Activated CD4-positive, alpha-beta T cell treated with anti-CD3 and anti-CD28 coated beads for 36 hours (primary cell): ENCODE results near the gene SLC12A5. TPM values are rescaled to one million over a fixed set of nuclear protein-coding genes. Genes with fewer than 3 reads are reported as not detected.

ENCODE experiments used
- ATAC-seq: fragments of 200-7000 bp; cut with Tn5 transposase; one replicate; pipeline ENCODE4 v1.10.0; 2021; ENCODE audit warnings: mild to moderate bottlenecking, moderate library complexity
- CTCF ChIA-PET: fragments of 350-600 bp; sonication (Branson Sonifier 250); formaldehyde crosslinking; loops from one replicate; lab custom pipeline; 2021; ENCODE audit warnings: antibody characterized with exemption; lab: Charles Lee
- POLR2A ChIA-PET: fragments of 350-600 bp; sonication (Branson Sonifier 250); formaldehyde crosslinking; loops from one replicate; lab custom pipeline; 2021; ENCODE audit warnings: antibody characterized with exemption, inconsistent platforms; lab: Charles Lee
- DNase-seq: peaks from one replicate; pipeline ENCODE4 v3.0.0-alpha.2; 2020
- H3K27ac Mint-ChIP-seq: one replicate; pipeline ENCODE4 v1.8.0; 2021; ENCODE audit warnings: mixed read lengths
- H3K27me3 Mint-ChIP-seq: one replicate; pipeline ENCODE4 v1.8.0; 2021; ENCODE audit warnings: mixed read lengths
- H3K36me3 Mint-ChIP-seq: one replicate; pipeline ENCODE4 v1.8.0; 2021; ENCODE audit warnings: low read depth, mixed read lengths
- H3K4me1 Mint-ChIP-seq: one replicate; pipeline ENCODE4 v1.8.0; 2021; ENCODE audit warnings: mixed read lengths
- H3K4me3 Mint-ChIP-seq: one replicate; pipeline ENCODE4 v1.8.0; 2021; ENCODE audit warnings: mild to moderate bottlenecking, moderate library complexity, mixed read lengths
- H3K9me3 Mint-ChIP-seq: one replicate; pipeline ENCODE4 v1.8.0; 2021; ENCODE audit warnings: low read depth, mixed read lengths
- intact Hi-C, 2 experiments: fragments of 100-400 bp; cut with DNase I in 1 of 2; cut with micrococcal nuclease in 1 of 2; formaldehyde crosslinking; loops; one replicate each; pipeline versions ENCODE4 v1.14.2 to v1.15.1; 2022 to 2024; cut with DNase I, micrococcal nuclease
- total RNA-seq, 2 experiments: library from RNA; stranded (reverse); gene quantifications; one replicate each; pipeline ENCODE4 v1.2.3, GENCODE V29; 2021

The SLC12A5 gene
- total RNA-seq, 2 experiments from 2014 or later = 0.49 to 0.73 TPM

GRCh38 chr20:45997187-45997586 is 31.8 kb upstream of the SLC12A5 start:
- H3K27ac Mint-ChIP-seq = no peak overlapping the region

GRCh38 chr20:45998337-45998736 is 30.7 kb upstream of the SLC12A5 start:
- no peak overlapping the region for H3K4me3 Mint-ChIP-seq
- no peak overlapping the region for H3K27ac Mint-ChIP-seq
- ATAC-seq (peak; percentile 24), DNase-seq (peak; percentile 28)
- intact Hi-C loops = no loop called here
- ChIA-PET POLR2A (no interaction called here), CTCF (interaction anchor here (0.6 to 8.0 kb wide), 4 partner anchors 11 to 26 kb away, joined by 3 to 50 read pairs (median 17); no protein-coding TSS in a partner anchor)
- no peaks in the 10 kb centered on the region for H3K36me3 Mint-ChIP-seq
- H3K27me3 Mint-ChIP-seq = no peaks in the 10 kb centered on the region
- H3K4me1 Mint-ChIP-seq = peaks cover 65% of the 10 kb centered on the region
- H3K9me3 Mint-ChIP-seq = no peaks in the 10 kb centered on the region

More at GRCh38 chr20:45997187-45997586, 31.8 kb upstream of the SLC12A5 start:
- H3K9me3 Mint-ChIP-seq = no peaks in the 10 kb centered on the region
- DNase-seq (no peak), ATAC-seq (no peak)
- ChIA-PET CTCF (interaction anchor here (1.0 to 8.0 kb wide), 3 partner anchors 9 to 174 kb away, joined by 3 to 50 read pairs (median 5); no protein-coding TSS in a partner anchor), POLR2A (no interaction called here)
- H3K4me1 Mint-ChIP-seq = peaks cover 63% of the 10 kb centered on the region
- no peak overlapping the region for H3K4me3 Mint-ChIP-seq
- intact Hi-C loops = no loop called here
- H3K27me3 Mint-ChIP-seq = no peaks in the 10 kb centered on the region
- H3K36me3 Mint-ChIP-seq = no peaks in the 10 kb centered on the region

- POLR2A ChIA-PET = no interaction called here
- intact Hi-C loops = no loop called here
- CTCF ChIA-PET = interaction anchor here (0.6 to 8.0 kb wide), 7 partner anchors 11 to 795 kb away, joined by 3 to 50 read pairs (median 4); no protein-coding TSS in a partner anchor
- H3K36me3 Mint-ChIP-seq = no peaks in the 10 kb centered on the region
- H3K4me1 Mint-ChIP-seq = peaks cover 66% of the 10 kb centered on the region
- no peaks in the 10 kb centered on the region for H3K27me3 Mint-ChIP-seq
- no peak overlapping the region for H3K4me3 Mint-ChIP-seq
- H3K9me3 Mint-ChIP-seq = no peaks in the 10 kb centered on the region
- DNase-seq (peak; percentile 59), ATAC-seq (peak; percentile 85)
- H3K27ac Mint-ChIP-seq = peak overlapping the region; percentile 2
These were observed 30.3 kb upstream of the SLC12A5 start for GRCh38 chr20:45998761-45999160.

GRCh38 chr20:45999557-46000261 is 29.3 kb upstream of the SLC12A5 start:
- no peaks in the 10 kb centered on the region for H3K36me3 Mint-ChIP-seq

GRCh38 chr20:46000262-46000996 is 28.6 kb upstream of the SLC12A5 start:
- ChIA-PET CTCF (interaction anchor here (1.0 to 8.0 kb wide), 4 partner anchors 11 to 23 kb away, joined by 3 to 50 read pairs (median 17); no protein-coding TSS in a partner anchor), POLR2A (no interaction called here)
- H3K4me3 Mint-ChIP-seq = no peak overlapping the region
- DNase-seq (peak; percentile 56), ATAC-seq (peak; percentile 70)
- H3K36me3 Mint-ChIP-seq = no peaks in the 10 kb centered on the region
- intact Hi-C loops = loop anchor here in 1 of 2 experiments (1.0 kb wide), 1 partner anchor 10 kb away; no protein-coding TSS in a partner anchor
- H3K27me3 Mint-ChIP-seq = no peaks in the 10 kb centered on the region
- peaks cover 75% of the 10 kb centered on the region for H3K4me1 Mint-ChIP-seq
- no peak overlapping the region for H3K27ac Mint-ChIP-seq
- no peaks in the 10 kb centered on the region for H3K9me3 Mint-ChIP-seq

More at GRCh38 chr20:45999557-46000261, 29.3 kb upstream of the SLC12A5 start:
- intact Hi-C loops = loop anchor here in 1 of 2 experiments (1.0 kb wide), 1 partner anchor 11 kb away; no protein-coding TSS in a partner anchor
- H3K27ac Mint-ChIP-seq = no peak overlapping the region
- H3K4me1 Mint-ChIP-seq = peaks cover 75% of the 10 kb centered on the region
- H3K9me3 Mint-ChIP-seq = no peaks in the 10 kb centered on the region
- DNase-seq = no peak
- H3K27me3 Mint-ChIP-seq = no peaks in the 10 kb centered on the region
- CTCF ChIA-PET = interaction anchor here (0.6 to 8.0 kb wide), 8 partner anchors 10 to 796 kb away, joined by 3 to 50 read pairs (median 4); no protein-coding TSS in a partner anchor
- ATAC-seq = no peak
- POLR2A ChIA-PET = no interaction called here
- H3K4me3 Mint-ChIP-seq = no peak overlapping the region

- intact Hi-C loops = no loop called here
These were observed 27.5 kb upstream of the SLC12A5 start for GRCh38 chr20:46001498-46001897.

GRCh38 chr20:46002008-46002407 is 27.0 kb upstream of the SLC12A5 start:
- H3K36me3 Mint-ChIP-seq = no peaks in the 10 kb centered on the region
- no peaks in the 10 kb centered on the region for H3K9me3 Mint-ChIP-seq
- H3K27ac Mint-ChIP-seq = no peak overlapping the region
- no peaks in the 10 kb centered on the region for H3K27me3 Mint-ChIP-seq
- no peak for ATAC-seq
- CTCF ChIA-PET = interaction anchor here (0.6 to 8.0 kb wide), 3 partner anchors 11 to 20 kb away, joined by 3 to 50 read pairs (median 31); no protein-coding TSS in a partner anchor
- H3K4me1 Mint-ChIP-seq = peaks cover 86% of the 10 kb centered on the region
- no peak for DNase-seq
- POLR2A ChIA-PET = no interaction called here
- H3K4me3 Mint-ChIP-seq = no peak overlapping the region
- intact Hi-C loops = no loop called here

More at GRCh38 chr20:46001498-46001897, 27.5 kb upstream of the SLC12A5 start:
- ChIA-PET POLR2A (no interaction called here), CTCF (interaction anchor here (1.0 to 8.0 kb wide), 3 partner anchors 12 to 22 kb away, joined by 3 to 50 read pairs (median 31); no protein-coding TSS in a partner anchor)
- Mint-ChIP-seq H3K27ac (no peak overlapping the region), H3K36me3 (no peaks in the 10 kb centered on the region), H3K9me3 (no peaks in the 10 kb centered on the region), H3K27me3 (no peaks in the 10 kb centered on the region), H3K4me1 (peaks cover 86% of the 10 kb centered on the region), H3K4me3 (no peak overlapping the region)
- no peak for ATAC-seq
- DNase-seq = no peak

GRCh38 chr20:46004187-46004586 is 24.8 kb upstream of the SLC12A5 start:
- CTCF ChIA-PET = interaction anchor here (0.7 to 2.6 kb wide), 4 partner anchors 10 to 124 kb away, joined by 3 to 17 read pairs (median 6); no protein-coding TSS in a partner anchor
- no peaks in the 10 kb centered on the region for H3K9me3 Mint-ChIP-seq
- ATAC-seq (no peak), DNase-seq (no peak)
- no peak overlapping the region for H3K27ac Mint-ChIP-seq
- no peaks in the 10 kb centered on the region for H3K36me3 Mint-ChIP-seq
- peaks cover 4% of the 10 kb centered on the region for H3K27me3 Mint-ChIP-seq
- H3K4me3 Mint-ChIP-seq = no peak overlapping the region
- intact Hi-C loops = no loop called here
- POLR2A ChIA-PET = no interaction called here
- peaks cover 83% of the 10 kb centered on the region for H3K4me1 Mint-ChIP-seq

- DNase-seq (peak; percentile 25), ATAC-seq (peak; percentile 21)
- CTCF ChIA-PET = interaction anchor here (0.5 to 2.6 kb wide), 5 partner anchors 9 to 18 kb away, joined by 3 to 17 read pairs (median 3); no protein-coding TSS in a partner anchor
- no peaks in the 10 kb centered on the region for H3K36me3 Mint-ChIP-seq
- H3K9me3 Mint-ChIP-seq = no peaks in the 10 kb centered on the region
- peaks cover 11% of the 10 kb centered on the region for H3K27me3 Mint-ChIP-seq
- peaks cover 81% of the 10 kb centered on the region for H3K4me1 Mint-ChIP-seq
- H3K4me3 Mint-ChIP-seq = no peak overlapping the region
- H3K27ac Mint-ChIP-seq = no peak overlapping the region
- intact Hi-C loops = no loop called here
- POLR2A ChIA-PET = no interaction called here
These were observed 24.0 kb upstream of the SLC12A5 start for GRCh38 chr20:46004889-46005473.

- Mint-ChIP-seq H3K4me3 (no peak overlapping the region), H3K27ac (no peak overlapping the region), H3K9me3 (no peaks in the 10 kb centered on the region), H3K36me3 (no peaks in the 10 kb centered on the region), H3K27me3 (peaks cover 23% of the 10 kb centered on the region), H3K4me1 (peaks cover 80% of the 10 kb centered on the region)
- ATAC-seq = no peak
- CTCF ChIA-PET = interaction anchor here (0.6 to 2.6 kb wide), 5 partner anchors 8 to 1362 kb away, joined by 3 to 17 read pairs (median 4); no protein-coding TSS in a partner anchor
- DNase-seq = no peak
- POLR2A ChIA-PET = no interaction called here
- intact Hi-C loops = no loop called here
These were observed 22.9 kb upstream of the SLC12A5 start for GRCh38 chr20:46006022-46006705.
